ENCODE data around the gene KRT34.
"Not testable (repeated sequence)": the region's sequence is repeated elsewhere in the genome, so short reads cannot be mapped to it uniquely, and the experiment has no call there.

DNA sequence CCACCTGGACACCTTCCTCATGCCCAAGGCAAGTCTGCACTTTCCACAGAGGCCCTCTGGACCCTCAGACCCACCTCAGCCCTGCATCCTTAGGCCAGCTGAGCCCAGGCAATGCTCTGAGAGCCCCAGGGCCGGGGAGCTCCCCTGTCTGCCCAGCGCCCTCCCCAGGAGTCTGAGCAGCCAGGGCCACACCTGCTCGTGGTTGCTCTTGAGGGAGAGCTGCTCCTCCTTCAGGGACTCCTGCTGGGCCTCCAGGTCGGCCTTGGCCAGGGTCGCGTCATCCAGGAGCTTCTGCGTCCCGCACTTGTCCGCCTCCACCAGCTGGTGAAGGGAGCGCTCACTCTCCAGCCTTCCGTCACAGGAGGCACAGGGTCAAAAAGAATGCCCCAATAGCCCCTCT lies 40.5 kb upstream of the KRT34 start:
- not testable (repeated sequence) for TF ChIP-seq CTCF (IDR thresholded peaks at IDR 0.05); POLR2AphosphoS5 (IDR thresholded peaks at IDR 0.05; ENCODE audit: insufficient read depth in 1 of 2, low read depth in 1 of 2); POLR2A (IDR thresholded peaks at IDR 0.05)

All from vagina (tissue), 2 donors.